Fibroblast of the aortic adventitia (primary cell): ENCODE measurements around the gene MCCC2. TPM values are rescaled to one million over a fixed set of nuclear protein-coding genes. Genes with fewer than 3 reads are reported as not detected.
"Not testable (repeated sequence)": the region's sequence is repeated elsewhere in the genome, so short reads cannot be mapped to it uniquely, and the experiment has no call there.

ENCODE experiments used
- DNase-seq: peaks from one replicate; pipeline ENCODE4 v3.0.0-alpha.2; 2010; ENCODE audit warnings: low read depth
- H3K4me3 ChIP-seq: 2 replicates; pipeline ENCODE4 v1.5.1; 2011; ENCODE audit warnings: low read depth, mild to moderate bottlenecking, control low read depth, low read length, moderate library complexity
- total RNA-seq: library from RNA; depleted of rRNA; stranded (reverse); fragments of >200 nt; gene quantifications from 2 replicates; pipeline ENCODE4 v1.2.3, GENCODE V29; 2012; ENCODE audit warnings: low replicate concordance
- TF ChIP-seq, protein P1 (sequence below): IDR thresholded peaks from 2 replicates; pipeline ENCODE4 v1.5.1; 2011; ENCODE audit warnings: mild to moderate bottlenecking, low read length, control low read depth, inconsistent platforms; ENCODE audit not compliant: insufficient read depth

Gene MCCC2
- total RNA-seq, 1 donor, result 23.3 TPM

DNA sequence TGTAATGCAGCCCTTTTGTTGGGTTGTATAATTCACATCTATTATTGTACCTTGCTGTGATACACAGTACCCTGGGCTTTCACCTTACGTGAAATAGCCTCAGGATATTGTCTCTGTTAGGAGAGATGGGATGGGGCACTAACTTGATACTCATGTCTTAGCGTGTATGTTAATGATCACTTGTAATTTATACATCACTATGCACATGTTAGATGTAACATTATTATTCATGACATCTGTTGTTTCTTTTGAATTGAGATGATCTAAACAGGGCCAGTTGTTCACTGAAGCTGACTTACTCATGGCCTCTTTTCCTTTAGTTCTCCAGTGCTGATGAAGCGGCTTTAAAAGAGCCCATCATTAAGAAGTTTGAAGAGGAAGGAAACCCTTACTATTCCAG lies 65.2 kb downstream of the MCCC2 start:
- DNase-seq, result no peak
- H3K4me3 ChIP-seq, result no peak overlapping the region
- TF ChIP-seq, protein P1, sequence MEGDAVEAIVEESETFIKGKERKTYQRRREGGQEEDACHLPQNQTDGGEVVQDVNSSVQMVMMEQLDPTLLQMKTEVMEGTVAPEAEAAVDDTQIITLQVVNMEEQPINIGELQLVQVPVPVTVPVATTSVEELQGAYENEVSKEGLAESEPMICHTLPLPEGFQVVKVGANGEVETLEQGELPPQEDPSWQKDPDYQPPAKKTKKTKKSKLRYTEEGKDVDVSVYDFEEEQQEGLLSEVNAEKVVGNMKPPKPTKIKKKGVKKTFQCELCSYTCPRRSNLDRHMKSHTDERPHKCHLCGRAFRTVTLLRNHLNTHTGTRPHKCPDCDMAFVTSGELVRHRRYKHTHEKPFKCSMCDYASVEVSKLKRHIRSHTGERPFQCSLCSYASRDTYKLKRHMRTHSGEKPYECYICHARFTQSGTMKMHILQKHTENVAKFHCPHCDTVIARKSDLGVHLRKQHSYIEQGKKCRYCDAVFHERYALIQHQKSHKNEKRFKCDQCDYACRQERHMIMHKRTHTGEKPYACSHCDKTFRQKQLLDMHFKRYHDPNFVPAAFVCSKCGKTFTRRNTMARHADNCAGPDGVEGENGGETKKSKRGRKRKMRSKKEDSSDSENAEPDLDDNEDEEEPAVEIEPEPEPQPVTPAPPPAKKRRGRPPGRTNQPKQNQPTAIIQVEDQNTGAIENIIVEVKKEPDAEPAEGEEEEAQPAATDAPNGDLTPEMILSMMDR, result no peak

DNA sequence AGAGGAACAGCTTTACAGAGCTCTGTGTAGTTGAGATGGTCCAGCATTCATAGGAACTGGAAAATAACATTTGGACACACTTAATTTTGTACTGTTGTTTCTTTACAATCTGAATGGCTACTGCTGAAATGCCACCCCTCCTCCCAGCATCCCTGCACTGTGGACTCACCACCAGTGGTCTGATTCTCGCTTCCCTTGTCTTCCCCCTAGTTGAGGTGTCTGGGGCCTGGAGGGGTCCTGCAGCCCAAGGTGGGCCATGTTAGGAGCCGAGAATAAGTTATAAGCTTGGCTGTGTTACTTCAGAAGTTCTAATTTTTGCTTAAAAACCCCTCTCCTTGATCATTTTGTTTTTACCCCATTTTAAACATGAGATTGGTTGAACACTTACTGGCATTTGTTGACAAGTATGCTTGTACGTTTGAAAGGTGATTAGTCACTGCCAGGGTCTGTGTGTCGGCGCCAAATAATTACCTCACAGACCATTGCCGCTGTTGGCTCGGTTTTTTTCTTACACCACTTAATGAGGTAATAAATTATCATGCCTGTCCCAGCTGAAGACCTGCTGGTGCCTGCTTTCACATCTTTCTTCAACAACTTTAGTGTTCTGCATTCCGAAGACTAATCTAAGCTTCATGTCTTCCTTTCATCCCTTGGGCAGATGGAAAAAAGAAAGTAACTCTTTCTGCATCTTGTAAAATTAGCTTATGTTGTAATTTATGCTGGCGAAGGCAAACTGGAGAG lies 65.8 kb downstream of the MCCC2 start:
- no peak overlapping the region for H3K4me3 ChIP-seq
- TF ChIP-seq, protein P1, result no peak
- peak; percentile 12 for DNase-seq

DNA sequence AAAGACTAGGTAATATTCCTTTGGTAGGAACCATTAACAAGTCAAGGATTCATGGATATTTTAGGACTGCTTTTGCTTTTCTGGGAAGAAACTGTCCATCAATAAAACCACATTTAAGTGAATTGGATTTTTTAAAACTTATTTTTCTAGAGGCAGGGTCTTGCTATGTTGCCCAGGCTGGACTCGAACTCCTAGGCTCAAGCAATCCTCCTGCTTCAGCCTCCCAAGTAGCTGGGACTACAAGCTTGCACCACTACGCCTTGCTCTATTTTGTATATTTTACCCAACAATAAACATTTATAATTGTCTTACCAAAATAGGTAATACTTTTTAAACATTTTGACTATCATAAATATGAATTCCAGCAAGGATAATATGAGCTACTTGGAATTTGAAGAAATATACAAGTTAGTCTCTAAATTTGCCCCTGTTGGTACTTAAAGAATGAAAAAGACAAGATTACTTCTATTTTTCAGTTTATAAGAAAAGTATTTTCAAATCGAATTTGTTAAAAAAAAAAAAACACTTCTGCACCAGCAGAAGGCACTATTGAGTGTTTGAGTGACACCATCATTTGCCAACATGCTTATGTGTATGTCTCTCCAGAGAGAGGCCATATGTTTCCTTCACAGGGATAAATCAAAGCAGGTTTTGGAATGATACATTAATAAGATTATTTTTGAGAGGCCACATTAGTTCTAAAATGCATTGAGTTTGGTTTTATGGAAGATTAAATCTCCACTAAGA lies 71.9 kb downstream of the MCCC2 start:
- TF ChIP-seq, protein P1, result no peak
- H3K4me3 ChIP-seq, result no peak overlapping the region
- DNase-seq, result no peak

DNA sequence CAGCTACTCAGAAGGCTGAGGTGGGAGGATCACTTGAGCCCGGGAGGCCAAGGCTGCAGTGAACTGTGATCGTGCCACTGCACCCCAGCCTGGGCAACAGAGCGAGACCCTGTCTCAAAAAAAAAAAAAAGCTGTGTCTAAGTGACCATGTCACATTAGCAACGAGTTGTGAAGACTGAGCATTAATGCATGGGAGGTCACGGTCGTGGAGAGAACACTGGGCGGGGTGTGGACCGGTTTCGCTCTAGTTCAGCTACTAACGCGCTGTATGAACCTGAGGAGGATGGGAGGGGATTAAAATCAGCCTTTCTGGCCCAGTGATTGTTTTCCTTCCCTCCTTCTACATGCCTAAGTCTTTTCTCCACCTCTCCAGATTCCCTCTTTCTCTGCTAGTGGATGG lies 75.2 kb downstream of the MCCC2 start:
- DNase-seq, result no peak
- TF ChIP-seq, protein P1, result no peak
- H3K4me3 ChIP-seq, result no peak overlapping the region

DNA sequence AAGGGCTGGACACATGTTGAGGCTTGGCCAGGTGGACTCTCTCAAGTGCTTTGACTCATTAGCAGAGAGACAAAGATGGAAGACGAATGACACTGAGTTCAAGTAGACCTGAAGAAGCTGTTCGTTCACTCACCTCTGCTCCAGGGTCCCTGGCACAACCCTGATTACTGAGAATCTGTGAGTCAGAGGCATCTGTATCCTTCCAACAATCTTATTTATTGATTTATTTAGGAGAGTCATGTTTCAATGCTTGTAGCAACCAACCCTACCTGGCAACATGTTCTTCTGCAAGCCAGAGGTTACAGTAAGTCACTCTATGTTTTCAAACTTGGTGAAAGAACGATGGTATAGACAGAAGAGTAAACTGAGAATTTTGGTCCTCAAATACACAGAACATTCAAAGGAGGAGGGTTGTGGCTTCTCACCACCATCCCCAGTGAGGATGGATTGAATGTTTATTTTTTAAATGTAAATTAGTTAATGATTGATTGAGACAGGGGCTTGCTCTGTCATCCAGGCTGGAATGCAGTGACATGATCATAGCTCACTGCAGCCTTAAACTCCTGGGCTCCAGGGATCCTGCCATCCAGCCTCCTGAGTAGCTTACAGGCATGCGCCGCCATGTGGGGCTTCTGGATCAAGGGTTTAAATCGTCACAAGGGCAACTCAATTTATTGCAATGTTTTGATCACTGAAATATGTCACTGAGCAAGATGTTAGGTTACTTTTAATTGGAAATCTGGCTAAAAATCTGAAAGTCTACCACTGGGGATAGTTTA lies 76.2 kb downstream of the MCCC2 start:
- H3K4me3 ChIP-seq, result no peak overlapping the region
- DNase-seq, result no peak
- TF ChIP-seq, protein P1, result no peak

DNA sequence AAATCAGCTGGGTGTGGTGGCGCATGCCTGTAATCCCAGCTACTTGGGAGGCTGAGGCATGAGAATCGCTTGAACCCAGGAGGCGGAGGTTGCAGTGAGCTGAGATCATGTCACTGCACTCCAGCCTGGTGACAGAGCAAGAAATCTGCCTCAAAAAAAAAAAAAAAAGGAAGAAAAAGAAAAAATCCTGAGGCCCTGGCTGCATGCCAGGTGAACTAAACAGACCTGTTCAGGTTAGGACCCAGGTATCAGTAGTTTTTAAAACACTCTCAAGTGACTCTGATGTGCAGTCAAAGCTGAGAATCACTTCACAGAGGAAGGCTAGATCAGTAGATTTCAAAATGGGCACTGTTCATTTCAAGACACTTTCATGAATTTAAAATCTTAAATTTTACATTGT lies 77.5 kb downstream of the MCCC2 start:
- not testable (repeated sequence) for DNase-seq, H3K4me3 ChIP-seq

DNA sequence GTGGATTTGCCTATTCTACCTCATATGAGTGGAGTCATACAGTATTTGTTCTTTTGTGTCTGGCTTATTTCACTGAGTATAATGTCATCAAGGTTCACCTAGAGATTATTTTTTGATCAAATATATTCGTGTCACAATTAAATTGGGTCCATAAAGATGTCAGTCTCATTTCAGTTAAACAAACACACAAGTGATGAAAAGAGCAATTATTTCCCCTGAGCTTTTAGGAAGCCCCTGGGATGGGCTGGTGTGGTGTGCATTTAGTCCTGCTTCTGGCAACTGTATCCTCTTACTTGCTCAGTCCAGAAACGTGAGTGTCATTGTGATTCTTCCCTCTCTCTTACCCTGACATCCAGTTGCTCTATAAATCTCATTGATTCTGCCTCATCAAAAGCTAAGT lies 79.2 kb downstream of the MCCC2 start:
- H3K4me3 ChIP-seq, result no peak overlapping the region
- TF ChIP-seq, protein P1, result no peak
- DNase-seq, result no peak
